ENCODE data around the gene GRIN3A.

DNA sequence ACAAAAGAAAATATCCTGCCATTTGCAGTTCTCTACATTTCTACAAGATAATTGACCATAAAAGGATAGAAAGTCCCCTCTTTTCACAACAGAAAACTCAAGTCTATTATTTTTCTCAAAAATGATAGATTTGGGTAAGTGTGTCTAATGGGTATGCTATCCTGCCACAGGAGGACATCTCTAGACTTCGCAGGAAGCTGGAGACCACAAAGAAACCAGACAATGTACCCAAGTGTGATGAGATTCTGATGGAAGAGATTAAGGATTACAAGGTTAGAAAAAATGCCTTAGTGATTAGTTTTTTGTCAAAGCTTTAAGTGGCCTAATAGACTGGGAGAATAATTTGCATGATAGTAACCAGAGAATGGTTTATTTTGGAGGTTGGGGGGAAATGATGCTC lies 176.7 kb downstream of the GRIN3A start:
- TF ChIP-seq, protein P1, sequence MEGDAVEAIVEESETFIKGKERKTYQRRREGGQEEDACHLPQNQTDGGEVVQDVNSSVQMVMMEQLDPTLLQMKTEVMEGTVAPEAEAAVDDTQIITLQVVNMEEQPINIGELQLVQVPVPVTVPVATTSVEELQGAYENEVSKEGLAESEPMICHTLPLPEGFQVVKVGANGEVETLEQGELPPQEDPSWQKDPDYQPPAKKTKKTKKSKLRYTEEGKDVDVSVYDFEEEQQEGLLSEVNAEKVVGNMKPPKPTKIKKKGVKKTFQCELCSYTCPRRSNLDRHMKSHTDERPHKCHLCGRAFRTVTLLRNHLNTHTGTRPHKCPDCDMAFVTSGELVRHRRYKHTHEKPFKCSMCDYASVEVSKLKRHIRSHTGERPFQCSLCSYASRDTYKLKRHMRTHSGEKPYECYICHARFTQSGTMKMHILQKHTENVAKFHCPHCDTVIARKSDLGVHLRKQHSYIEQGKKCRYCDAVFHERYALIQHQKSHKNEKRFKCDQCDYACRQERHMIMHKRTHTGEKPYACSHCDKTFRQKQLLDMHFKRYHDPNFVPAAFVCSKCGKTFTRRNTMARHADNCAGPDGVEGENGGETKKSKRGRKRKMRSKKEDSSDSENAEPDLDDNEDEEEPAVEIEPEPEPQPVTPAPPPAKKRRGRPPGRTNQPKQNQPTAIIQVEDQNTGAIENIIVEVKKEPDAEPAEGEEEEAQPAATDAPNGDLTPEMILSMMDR (IDR thresholded peaks at IDR 0.05), result no peak
- no peak for TF ChIP-seq POLR2A (IDR thresholded peaks at IDR 0.05)

Measured in Peyer's patch (tissue), 4 donors.